KMS-11 (cell line): ENCODE results near the gene C1QTNF1.

Source experiments
- H2AFZ ChIP-seq: fragments of 200-600 bp; sonication (generic); 2 replicates; pipeline ENCODE4 v1.6.1; 2016; ENCODE audit warnings: antibody characterized with exemption, mixed run types, low read depth
- H3K27ac ChIP-seq: fragments of 200-600 bp; sonication (generic); 2 replicates; pipeline ENCODE4 v1.6.1; 2016; ENCODE audit warnings: mild to moderate bottlenecking, mixed run types
- H3K27me3 ChIP-seq: fragments of 200-600 bp; sonication (generic); 2 replicates; pipeline ENCODE4 v1.6.1; 2017; ENCODE audit warnings: mild to moderate bottlenecking, low read depth, mixed run types, moderate library complexity; ENCODE audit not compliant: insufficient read depth
- H3K36me3 ChIP-seq: fragments of 200-600 bp; sonication (generic); 2 replicates; pipeline ENCODE4 v1.6.1; 2017; ENCODE audit warnings: mild to moderate bottlenecking, mixed run types; ENCODE audit not compliant: insufficient read depth
- H3K4me1 ChIP-seq: fragments of 200-600 bp; sonication (generic); 2 replicates; pipeline ENCODE4 v1.6.1; 2016; ENCODE audit warnings: mild to moderate bottlenecking, low read depth, mixed run types; ENCODE audit not compliant: poor library complexity, severe bottlenecking
- H3K4me2 ChIP-seq: fragments of 200-600 bp; sonication (generic); 2 replicates; pipeline ENCODE4 v1.7.0; 2016; ENCODE audit warnings: mild to moderate bottlenecking, mixed run types
- H3K4me3 ChIP-seq: fragments of 200-600 bp; sonication (generic); IDR thresholded peaks from 2 replicates; pipeline ENCODE4 v1.6.1; 2017; ENCODE audit warnings: low read depth, low read length, mixed read lengths; ENCODE audit not compliant: insufficient read depth
- H3K79me2 ChIP-seq: fragments of 200-600 bp; sonication (generic); 2 replicates; pipeline ENCODE4 v1.6.1; 2016; ENCODE audit warnings: low read depth, mixed run types; ENCODE audit not compliant: insufficient read depth
- H3K9ac ChIP-seq: fragments of 200-600 bp; sonication (generic); 2 replicates; pipeline ENCODE4 v1.6.1; 2016; ENCODE audit warnings: mild to moderate bottlenecking, mixed run types
- H4K20me1 ChIP-seq: fragments of 200-600 bp; sonication (generic); 2 replicates; pipeline ENCODE4 v1.6.1; 2016; ENCODE audit warnings: mild to moderate bottlenecking, mixed run types; ENCODE audit not compliant: insufficient read depth
- TF ChIP-seq, protein P1 (sequence below): fragments of 200-600 bp; sonication (generic); conservative IDR thresholded peaks from 2 replicates; pipeline ENCODE4 v1.6.1; 2017; ENCODE audit warnings: low read depth, mild to moderate bottlenecking, antibody characterized with exemption, low read length, moderate library complexity, mixed read lengths

The C1QTNF1 gene

DNA sequence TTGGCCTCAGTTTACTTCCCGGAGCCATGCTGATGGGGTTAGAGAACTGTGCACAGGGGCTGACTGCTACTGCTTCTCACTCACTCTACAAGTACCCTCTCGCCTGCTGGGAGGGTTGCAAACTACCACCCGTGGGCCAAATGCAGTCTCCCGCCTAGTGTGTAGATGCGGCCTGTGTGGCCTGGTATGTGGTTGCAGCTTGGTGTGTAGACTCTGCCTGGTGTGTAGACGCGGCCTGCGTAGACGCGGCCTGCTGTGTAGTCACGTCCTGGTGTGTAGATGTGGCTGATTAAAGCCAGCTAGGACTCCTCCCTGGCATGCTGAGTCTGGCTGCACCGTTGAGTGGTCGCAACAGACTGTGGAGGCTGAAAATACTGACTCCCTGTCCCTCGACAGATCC, 21.7 kb upstream of the C1QTNF1 start:
- H2AFZ ChIP-seq, result no peak overlapping the region
- H3K27me3 ChIP-seq, result no peaks in the 10 kb centered on the region
- H3K4me1 ChIP-seq, result no peaks in the 10 kb centered on the region
- TF ChIP-seq, protein P1, sequence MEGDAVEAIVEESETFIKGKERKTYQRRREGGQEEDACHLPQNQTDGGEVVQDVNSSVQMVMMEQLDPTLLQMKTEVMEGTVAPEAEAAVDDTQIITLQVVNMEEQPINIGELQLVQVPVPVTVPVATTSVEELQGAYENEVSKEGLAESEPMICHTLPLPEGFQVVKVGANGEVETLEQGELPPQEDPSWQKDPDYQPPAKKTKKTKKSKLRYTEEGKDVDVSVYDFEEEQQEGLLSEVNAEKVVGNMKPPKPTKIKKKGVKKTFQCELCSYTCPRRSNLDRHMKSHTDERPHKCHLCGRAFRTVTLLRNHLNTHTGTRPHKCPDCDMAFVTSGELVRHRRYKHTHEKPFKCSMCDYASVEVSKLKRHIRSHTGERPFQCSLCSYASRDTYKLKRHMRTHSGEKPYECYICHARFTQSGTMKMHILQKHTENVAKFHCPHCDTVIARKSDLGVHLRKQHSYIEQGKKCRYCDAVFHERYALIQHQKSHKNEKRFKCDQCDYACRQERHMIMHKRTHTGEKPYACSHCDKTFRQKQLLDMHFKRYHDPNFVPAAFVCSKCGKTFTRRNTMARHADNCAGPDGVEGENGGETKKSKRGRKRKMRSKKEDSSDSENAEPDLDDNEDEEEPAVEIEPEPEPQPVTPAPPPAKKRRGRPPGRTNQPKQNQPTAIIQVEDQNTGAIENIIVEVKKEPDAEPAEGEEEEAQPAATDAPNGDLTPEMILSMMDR, result no peak
- H3K79me2 ChIP-seq, result peaks cover 40% of the 10 kb centered on the region; the same call in 1 of the 2 replicates
- H3K36me3 ChIP-seq, result peaks cover 4% of the 10 kb centered on the region; the same call in 1 of the 2 replicates
- no peak overlapping the region for H3K4me3 ChIP-seq
- H4K20me1 ChIP-seq, result no peaks in the 10 kb centered on the region
- H3K4me2 ChIP-seq, result no peak overlapping the region
- no peak overlapping the region for H3K9ac ChIP-seq
- H3K27ac ChIP-seq, result no peak overlapping the region

DNA sequence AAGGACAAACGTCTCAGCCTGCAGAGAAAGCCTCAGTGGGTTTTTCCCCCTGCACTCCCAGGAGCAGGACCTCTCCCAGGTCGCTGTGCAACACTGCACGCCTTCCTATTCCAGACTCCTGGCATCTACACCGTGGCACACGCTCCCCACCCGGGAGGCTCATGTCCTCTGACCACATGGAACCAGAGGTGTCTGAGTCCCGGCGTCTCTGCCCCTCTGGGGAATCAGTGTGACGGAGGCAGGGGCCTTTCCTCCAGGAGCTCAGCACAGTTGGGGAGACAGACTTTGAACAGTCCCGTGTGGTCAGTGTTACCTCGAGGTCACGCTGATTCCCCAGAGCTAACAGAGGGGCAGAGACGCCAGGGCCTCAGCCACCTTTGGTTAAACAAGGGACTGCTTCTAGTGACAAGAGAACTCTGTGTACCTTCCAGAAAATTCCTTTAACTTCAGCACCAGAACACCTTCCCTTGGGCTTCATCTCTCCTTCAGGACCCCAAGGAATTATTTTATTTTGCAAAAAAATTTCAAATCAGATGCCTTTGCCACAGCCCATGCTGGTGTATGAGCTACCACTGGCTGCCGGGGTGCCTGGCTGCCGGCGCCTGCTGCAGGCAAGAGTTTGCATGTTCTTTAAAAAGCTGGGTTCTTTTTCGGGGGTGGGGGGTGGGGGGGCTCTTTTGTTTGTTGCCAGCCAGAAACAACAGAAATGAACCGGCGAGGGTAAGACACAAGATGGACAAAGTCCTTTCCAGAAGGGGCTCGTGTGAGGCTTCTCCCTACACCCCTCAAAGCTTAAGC, 21.0 kb upstream of the C1QTNF1 start:
- H3K4me3 ChIP-seq, result no peak overlapping the region
- TF ChIP-seq, protein P1, result no peak
- no peak overlapping the region for H3K9ac ChIP-seq

DNA sequence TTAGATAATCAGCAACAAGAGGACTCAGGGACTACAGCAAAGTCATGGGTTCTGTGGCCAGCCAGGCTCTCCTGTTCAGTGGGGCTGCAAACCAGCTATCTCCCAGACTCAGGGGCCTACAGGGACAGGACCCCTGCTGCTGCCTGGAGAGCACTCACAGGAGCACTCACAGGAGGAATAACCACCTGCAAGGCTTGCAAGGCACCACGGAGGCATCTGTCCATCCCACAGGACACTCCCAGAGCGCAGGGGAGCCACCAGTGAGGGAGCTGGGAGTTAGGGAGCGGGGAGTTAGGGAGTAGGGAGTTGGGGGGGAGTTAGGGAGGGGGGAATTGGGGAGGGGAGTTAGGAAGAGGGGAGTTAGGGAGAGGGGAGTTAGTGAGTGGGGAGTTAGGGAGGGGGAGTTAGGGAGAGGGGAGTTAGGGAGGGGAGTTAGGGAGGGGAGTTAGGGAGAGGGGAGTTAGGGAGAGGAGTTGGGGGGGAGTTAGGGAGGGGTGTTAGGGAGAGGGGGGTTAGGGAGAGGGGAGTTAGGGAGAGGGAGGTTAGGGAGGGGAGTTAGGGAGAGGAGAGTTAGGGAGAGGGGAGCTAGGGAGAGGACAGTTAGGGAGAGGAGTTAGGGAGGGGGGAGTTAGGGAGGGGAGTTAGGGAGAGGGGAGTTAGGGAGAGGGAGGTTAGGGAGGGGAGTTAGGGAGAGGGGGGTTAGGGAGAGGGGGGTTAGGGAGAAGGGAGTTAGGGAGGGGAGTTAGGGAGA, 20.1 kb upstream of the C1QTNF1 start:
- peaks cover 55% of the 10 kb centered on the region for H3K79me2 ChIP-seq
- H3K27ac ChIP-seq, result no peak overlapping the region
- H3K4me3 ChIP-seq, result no peak overlapping the region
- H3K27me3 ChIP-seq, result no peaks in the 10 kb centered on the region
- H3K4me2 ChIP-seq, result no peak overlapping the region
- no peaks in the 10 kb centered on the region; the same call in 1 of the 2 replicates for H3K36me3 ChIP-seq
- peaks cover 13% of the 10 kb centered on the region for H3K4me1 ChIP-seq
- H2AFZ ChIP-seq, result no peak overlapping the region
- no peaks in the 10 kb centered on the region for H4K20me1 ChIP-seq
- TF ChIP-seq, protein P1, result no peak
- no peak overlapping the region for H3K9ac ChIP-seq

More for the DNA sequence above, 21.0 kb upstream of the C1QTNF1 start:
- H3K27ac ChIP-seq, result no peak overlapping the region
- no peaks in the 10 kb centered on the region for H3K27me3 ChIP-seq
- H3K4me2 ChIP-seq, result no peak overlapping the region
- H4K20me1 ChIP-seq, result no peaks in the 10 kb centered on the region
- no peaks in the 10 kb centered on the region; the same call in 1 of the 2 replicates for H3K36me3 ChIP-seq
- H3K79me2 ChIP-seq, result peaks cover 47% of the 10 kb centered on the region
- no peak overlapping the region for H2AFZ ChIP-seq
- peaks cover 5% of the 10 kb centered on the region for H3K4me1 ChIP-seq

DNA sequence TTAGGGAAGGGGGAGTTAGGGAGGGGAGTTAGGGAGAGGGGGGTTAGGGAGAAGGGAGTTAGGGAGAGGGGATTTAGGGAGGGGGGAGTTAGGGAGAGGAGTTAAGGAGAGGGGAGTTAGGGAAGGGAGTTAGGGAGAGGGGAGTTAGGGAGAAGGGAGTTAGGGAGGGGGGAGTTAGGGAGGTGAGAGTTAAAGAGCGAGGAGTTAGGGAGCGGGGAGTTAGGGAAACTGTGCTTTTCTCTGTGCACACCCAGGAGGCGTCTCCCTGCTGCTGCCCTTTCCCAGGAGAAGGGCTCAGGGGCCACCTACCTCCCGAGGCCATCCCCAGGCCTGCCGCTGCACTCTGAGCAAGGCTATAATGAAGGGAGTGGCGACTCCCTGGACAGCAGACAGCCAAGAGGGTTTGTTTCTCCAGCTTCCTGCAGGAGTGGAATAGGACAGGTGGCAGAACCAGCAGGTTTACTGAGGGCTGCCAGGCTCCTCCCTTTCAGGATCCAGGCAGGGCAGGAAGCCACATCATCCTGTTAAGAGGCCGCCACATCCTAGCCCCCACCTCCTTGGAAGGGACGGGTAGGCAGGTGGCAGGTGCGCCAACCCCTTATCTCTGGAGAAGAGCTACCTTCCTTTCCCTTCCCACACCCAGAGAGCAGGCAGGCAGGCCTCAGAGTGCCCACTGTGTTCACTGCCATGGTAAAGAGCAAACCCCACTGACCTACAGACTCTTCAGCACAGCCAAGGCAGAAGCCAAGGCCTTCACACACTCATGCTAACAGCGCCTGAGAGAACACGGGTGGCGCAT, 18.7 kb upstream of the C1QTNF1 start:
- Histone ChIP-seq H3K9ac (no peak overlapping the region), H3K27ac (no peak overlapping the region), H3K79me2 (peaks cover 60% of the 10 kb centered on the region), H3K4me2 (no peak overlapping the region), H4K20me1 (no peaks in the 10 kb centered on the region), H3K4me3 (no peak overlapping the region), H2AFZ (no peak overlapping the region), H3K36me3 (no peaks in the 10 kb centered on the region), H3K27me3 (no peaks in the 10 kb centered on the region), H3K4me1 (peaks cover 16% of the 10 kb centered on the region)
- TF ChIP-seq, protein P1, result no peak
